Activated T-cell treated with anti-CD3 and anti-CD28 coated beads, Interleukin-2, amount 50 U/mL, for 48 hours (primary cell): ENCODE results near the gene PRKG1.

Experiments used
- DNase-seq, 2 experiments: peaks; one replicate each; pipeline ENCODE4 v3.0.0-alpha.2; 2020

The PRKG1 gene

DNA sequence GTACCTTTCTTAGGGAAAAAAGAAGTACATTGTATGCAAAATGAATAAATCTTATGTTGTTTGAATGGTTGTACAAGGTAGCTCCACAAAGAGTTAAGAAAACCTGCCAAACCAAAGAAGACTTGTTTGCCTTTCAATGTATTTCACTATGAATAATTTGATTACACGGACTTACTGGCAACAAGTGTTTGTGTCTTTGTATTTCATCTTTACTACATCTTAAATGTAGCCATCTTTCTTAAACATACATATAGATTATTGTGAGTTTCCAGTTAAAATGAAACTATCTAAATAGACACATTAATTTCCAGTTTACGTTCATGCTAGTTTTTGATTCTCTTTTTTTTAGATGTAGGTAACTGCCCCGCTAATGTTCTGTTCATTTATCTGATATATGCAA, 2.8 kb downstream of the PRKG1 start:
- DNase-seq: no peak

DNA sequence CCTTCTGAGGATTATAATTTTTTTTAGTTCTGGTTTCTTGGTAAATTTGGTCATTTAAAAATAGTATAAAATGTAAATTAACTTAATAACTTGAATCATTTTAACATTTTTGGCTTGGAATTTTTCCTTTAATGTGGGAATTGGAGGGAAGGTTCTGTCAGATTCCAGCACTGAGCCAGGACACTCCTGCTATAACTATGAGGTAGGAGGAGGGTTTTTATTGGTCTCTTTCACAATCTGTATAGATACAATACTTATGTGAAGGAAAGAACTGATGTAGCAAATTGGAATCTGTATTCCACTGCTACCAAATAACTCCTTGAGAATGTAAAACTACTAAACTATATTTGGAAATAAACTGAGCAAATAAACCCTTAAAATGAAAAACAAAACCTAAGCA, 3.2 kb downstream of the PRKG1 start:
- DNase-seq: no peak

DNA sequence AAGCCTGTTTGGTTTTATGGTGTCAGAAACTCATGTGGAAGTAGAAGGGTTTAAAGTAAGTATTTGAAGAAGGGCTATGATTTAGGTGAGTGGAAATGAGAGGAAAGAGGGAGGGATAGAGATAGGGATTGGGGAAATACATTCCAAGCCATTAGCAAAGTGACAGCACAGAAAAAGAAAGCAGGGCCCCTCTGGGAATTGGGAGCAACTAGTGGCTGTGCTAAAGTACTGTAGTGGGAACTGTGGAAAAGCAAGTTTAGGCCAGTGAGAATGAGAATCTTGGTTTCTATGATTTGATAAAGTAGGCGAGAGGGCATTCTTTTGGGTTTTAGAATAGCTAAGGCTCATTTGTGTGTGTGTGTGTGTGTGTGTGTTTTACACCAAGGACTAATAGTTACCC, 5.0 kb downstream of the PRKG1 start:
- no peak for DNase-seq

GRCh38 chr10:51079766-51080165, 5.5 kb downstream of the PRKG1 start:
- DNase-seq: no peak

GRCh38 chr10:51080311-51081006, 6.2 kb downstream of the PRKG1 start:
- no peak for DNase-seq

DNA sequence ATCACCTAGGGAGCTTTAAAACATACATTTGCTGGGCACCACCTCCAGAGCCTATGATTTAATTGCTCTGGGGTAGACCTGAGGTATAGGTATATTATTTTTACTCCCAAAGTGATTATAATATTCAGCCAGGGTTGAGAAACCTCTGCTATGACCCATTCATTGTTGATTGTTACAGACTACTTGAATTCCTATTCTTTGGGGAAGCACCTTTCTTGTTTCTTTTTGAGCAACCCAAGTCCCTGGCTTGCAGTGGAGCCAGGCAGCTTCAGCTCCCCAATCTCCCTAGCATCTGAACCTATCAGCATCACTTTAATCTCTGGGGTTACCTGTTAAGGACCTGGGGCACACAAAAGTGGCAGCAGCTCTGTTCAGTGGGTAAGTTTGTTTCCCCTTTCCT, 8.6 kb downstream of the PRKG1 start:
- DNase-seq: no peak

- DNase-seq: no peak
Observed at GRCh38 chr10:51083356-51083853, 9.1 kb downstream of the PRKG1 start.

DNA sequence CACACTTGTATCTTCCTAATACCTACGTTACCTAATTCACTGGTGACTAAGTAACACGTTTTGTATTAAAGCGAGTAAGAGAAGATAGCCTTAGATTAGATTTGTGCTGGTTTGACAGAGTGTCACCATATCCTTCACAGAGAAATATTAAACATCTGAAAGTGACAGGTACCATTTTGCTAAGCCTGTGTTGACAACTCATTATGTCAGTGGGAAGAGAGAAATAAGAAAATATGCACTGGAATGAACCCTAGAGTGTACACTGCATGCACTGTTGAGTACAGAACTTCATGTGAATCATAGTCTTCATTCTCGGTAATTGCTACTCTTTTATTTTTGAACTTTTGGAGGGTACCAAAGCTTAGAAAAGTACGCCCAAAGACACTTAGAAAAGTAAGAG, 10.9 kb downstream of the PRKG1 start:
- no peak for DNase-seq

GRCh38 chr10:51086710-51087109, 12.4 kb downstream of the PRKG1 start:
- DNase-seq: no peak

DNA sequence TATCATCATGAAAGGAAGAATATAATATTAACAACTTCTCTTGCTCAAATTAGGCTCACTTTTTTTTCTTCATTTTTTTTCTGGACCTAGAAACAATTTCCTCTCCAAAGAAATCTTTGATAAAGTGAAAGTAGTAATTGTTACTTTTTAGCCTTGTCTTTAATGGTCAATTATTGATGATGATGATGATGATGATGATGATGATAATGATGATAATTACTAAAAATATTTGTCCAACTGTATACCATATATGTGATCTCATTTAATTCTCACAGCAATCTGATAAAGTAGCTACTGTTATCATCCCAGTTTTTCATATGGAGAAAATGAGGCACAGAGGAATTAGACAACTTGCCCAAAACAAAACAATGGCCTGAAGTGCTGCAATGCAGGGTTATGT, 12.8 kb downstream of the PRKG1 start:
- DNase-seq: no peak

DNA sequence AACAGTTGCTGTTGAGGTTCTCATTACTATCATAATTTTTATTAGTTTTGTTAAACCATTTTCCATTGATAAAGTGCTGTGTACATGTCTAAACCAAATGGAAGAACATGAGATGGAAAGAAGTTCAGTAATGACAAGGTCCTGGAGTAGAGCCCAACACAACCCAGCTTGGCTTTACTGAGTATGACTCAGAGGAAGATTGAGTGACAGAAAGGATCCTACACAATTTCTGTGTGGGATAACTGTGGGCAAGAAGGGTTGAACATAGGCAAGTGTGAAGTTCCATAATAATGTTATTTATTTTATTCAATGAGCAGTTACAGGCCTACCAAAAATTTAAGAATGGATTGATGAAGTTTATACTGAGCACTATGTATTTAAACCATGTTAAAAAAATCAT, 15.9 kb downstream of the PRKG1 start:
- no peak for DNase-seq

DNA sequence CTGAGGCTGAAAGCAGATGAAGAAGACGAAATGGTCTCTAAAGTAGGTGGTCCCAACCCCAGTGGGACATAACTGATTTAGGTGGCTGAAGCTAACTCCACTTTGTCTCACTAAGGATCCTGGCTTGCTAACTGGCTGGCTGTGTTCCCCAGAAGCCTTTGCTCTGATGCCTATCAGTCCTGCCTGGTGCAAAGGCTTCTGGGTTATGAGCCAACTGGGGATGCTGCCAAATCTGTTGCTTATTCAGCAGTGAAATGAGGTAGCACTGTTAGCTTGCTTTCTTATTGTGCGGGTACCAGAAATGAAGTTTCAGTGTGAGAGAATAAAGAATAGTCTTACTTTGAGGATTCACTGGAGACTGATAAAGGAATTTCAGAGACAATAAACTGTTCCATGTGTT, 18.1 kb downstream of the PRKG1 start:
- DNase-seq: no peak

- no peak for DNase-seq
Observed at GRCh38 chr10:51095444-51095843, 21.2 kb downstream of the PRKG1 start.

- no peak for DNase-seq
Observed at GRCh38 chr10:51097546-51097945, 23.3 kb downstream of the PRKG1 start.

- no peak for DNase-seq
Observed at GRCh38 chr10:51100221-51100620, 25.9 kb downstream of the PRKG1 start.

GRCh38 chr10:51103554-51104217, 29.4 kb downstream of the PRKG1 start:
- no peak for DNase-seq

- DNase-seq: no peak
Observed at GRCh38 chr10:51106311-51106945, 32.1 kb downstream of the PRKG1 start.

DNA sequence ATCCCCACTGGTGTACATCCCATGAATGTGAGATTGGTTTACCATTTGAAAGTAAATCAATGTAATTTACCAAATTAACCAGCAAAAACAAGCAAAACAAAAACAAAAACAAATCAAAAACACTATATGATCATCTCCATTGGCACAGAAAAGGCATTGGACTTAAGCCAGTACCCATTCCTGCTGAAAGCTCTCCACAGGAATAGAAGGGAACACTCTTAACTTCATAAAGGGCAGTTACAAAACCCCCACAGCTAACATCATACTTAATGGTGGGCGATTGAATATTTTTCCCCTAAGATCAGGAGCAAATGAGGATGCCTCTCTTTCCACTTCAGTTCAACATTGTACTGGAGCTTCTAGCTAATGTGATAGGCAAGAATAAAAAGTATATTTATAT, 34.1 kb downstream of the PRKG1 start:
- DNase-seq: no peak

DNA sequence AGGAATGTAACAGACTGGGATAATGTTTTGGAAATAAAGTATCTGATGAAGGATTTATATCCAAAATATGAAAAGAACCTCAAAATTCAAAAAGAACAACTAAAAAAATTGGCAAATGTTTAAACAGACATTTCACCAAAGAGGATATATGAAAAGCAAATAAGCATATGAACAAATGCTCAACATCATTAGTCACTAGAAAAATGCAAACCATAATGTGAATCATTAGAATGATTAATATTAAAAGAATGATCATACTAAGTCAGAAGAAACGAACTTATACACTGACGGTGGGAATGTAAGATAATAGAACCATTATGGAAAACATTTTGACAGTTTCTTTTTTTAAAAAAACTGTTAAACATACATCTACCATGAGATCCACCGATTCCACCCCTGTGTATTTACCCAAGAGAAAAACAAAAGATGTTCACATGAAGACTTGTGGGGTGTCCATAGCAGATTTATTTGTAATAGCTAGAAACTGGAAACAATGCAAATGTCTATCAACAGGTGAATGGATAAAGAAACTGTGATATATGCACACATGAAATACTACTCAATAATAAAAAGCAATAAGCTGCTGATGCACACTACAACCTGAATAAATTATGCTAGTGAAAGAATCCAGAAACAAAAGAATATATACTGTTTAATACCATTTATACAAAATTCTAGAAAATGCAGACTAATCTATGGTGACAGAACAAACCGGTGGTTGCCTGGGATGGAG, 35.7 kb downstream of the PRKG1 start:
- no peak for DNase-seq

DNA sequence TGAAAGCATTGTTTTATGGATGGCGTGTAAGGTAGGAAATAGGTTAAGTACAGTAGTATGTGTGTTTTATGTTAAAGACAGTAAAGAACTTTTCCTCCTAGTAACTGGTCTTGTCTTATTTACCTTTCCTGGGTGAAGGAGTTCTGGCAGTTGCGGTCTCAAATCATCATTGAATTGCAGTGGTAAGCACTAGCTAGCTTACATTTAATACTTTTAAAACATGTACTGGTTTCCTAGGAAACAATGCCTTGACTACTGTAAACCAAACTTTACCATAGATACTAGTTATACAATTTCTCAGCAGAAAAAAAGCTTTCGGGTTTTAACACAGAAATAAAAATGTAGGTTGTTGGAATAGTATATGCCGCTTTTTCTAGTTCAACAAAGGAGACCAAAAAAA, 37.7 kb downstream of the PRKG1 start:
- DNase-seq: no peak

GRCh38 chr10:51113007-51113406, 38.7 kb downstream of the PRKG1 start:
- no peak for DNase-seq

DNA sequence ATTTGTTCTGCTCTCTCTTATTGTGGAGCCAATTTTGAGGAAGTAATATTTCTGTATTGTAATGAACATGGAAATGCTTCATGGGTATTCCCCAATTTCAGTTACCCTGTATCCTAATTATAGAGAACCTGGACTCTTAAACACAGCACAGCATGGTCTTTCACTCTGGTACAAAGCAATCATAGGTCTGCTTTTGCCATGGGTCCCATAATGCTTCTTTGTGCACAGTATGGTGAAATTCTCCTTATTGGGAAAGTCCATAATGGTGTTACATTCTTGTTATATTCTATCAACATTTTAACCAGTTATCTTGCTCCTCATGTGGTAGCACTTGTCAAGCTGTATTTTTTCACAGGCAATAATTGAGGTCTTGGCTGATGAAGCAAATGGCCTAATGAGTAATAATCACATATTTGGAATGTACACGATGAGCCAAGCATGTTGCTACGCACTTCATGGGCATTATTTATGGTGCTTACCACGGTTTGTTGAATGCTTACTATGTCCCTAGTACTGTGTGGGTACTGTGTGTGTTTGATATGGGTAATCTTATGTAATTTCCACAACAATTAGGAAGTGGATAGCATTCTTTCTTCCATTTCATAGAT, 42.9 kb downstream of the PRKG1 start:
- no peak for DNase-seq

DNA sequence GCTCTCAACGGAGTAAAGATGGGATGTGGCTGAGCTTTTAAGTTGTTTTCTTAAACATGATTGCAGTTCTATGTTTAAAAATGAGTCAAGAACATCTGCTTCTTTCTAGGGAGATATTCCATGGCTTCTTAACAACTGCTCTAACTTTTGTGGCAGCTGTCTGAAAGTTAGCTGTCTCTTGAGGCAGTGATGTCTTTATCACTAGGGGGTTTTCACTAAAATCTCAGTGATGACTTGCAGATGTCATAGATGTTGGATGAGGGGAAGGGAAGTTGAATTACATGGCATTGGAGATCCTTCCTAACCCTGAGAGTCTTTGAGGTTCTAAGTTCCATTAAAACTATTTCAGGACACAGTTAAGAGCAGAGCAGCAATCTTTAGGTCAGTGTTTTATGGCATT, 43.5 kb downstream of the PRKG1 start:
- no peak for DNase-seq
